Activated CD4-positive, CD25-positive, alpha-beta regulatory T cell treated with anti-CD3 and anti-CD28 coated beads, Interleukin-2, amount 50 U/mL, for 72 hours (primary cell): Measurements from ENCODE around the gene GSTM3.
A peak's percentile ranks its signal among the peaks of the same experiment; 100 is the strongest.

ENCODE experiments used
- DNase-seq: peaks from one replicate; pipeline ENCODE4 v3.0.0; 2021

GSTM3 gene

GRCh38 chr1:109761227-109762038 lies 20.6 kb upstream of the GSTM3 start:
- peak; percentile 29 for DNase-seq

- DNase-seq = peak; percentile 19
These were observed 19.9 kb upstream of the GSTM3 start for GRCh38 chr1:109760581-109761226.

- peak; percentile 21 for DNase-seq
These were observed 18.9 kb upstream of the GSTM3 start for GRCh38 chr1:109759513-109760334.

GRCh38 chr1:109757936-109758786 lies 17.3 kb upstream of the GSTM3 start:
- peak; percentile 8 for DNase-seq

- peak; percentile 3 for DNase-seq
These were observed 16.1 kb upstream of the GSTM3 start for GRCh38 chr1:109756848-109757521.

- DNase-seq = peak; percentile 1
These were observed 15.5 kb upstream of the GSTM3 start for GRCh38 chr1:109756325-109756724.

GRCh38 chr1:109754738-109755137 lies 13.9 kb upstream of the GSTM3 start:
- DNase-seq = no peak

- DNase-seq = peak; percentile 5
These were observed 10.9 kb upstream of the GSTM3 start for GRCh38 chr1:109751531-109752260.

- peak; percentile 11 for DNase-seq
These were observed 10.1 kb upstream of the GSTM3 start for GRCh38 chr1:109750920-109751319.

- peak; percentile 21 for DNase-seq
These were observed 9.5 kb upstream of the GSTM3 start for GRCh38 chr1:109750241-109750882.

GRCh38 chr1:109749221-109749620 lies 8.4 kb upstream of the GSTM3 start:
- no peak for DNase-seq

GRCh38 chr1:109748311-109748710 lies 7.5 kb upstream of the GSTM3 start:
- peak; percentile 13 for DNase-seq

GRCh38 chr1:109739738-109740614 lies 862 bp downstream of the GSTM3 start:
- DNase-seq = peak; percentile 81

GRCh38 chr1:109733236-109733870 lies 7.5 kb downstream of the GSTM3 start:
- DNase-seq = no peak

GRCh38 chr1:109732390-109732881 lies 8.4 kb downstream of the GSTM3 start:
- DNase-seq = no peak

GRCh38 chr1:109730666-109731065 lies 10.2 kb downstream of the GSTM3 start:
- DNase-seq = no peak

- DNase-seq = no peak
These were observed 12.0 kb downstream of the GSTM3 start for GRCh38 chr1:109728870-109729269.

GRCh38 chr1:109726728-109727373 lies 14.0 kb downstream of the GSTM3 start:
- DNase-seq = no peak
